Gastrocnemius medialis (tissue), 4 donors: ENCODE measurements around the gene THAP2. TPM values are rescaled to one million over a fixed set of nuclear protein-coding genes. Genes with fewer than 3 reads are reported as not detected.

ENCODE experiments used
- ATAC-seq, 2 donors: fragments of 150-250 bp; one replicate each; pipeline ENCODE4 v1.9.1; 2016
- DNase-seq, 2 donors: peaks; one replicate each; pipeline ENCODE4 v3.0.0-alpha.2; 2019
- H3K27ac ChIP-seq, 4 donors: fragments of 200-600 bp; sonication (generic); 1 replicate in 1 of 4; 2 replicates in 3 of 4; pipeline ENCODE4 v1.5.1; 2016 to 2018; ENCODE audit warnings: mild to moderate bottlenecking in 2 of 4, moderate library complexity in 1 of 4
- H3K27me3 ChIP-seq, 3 donors: fragments of 200-600 bp; sonication (generic) in 2 of 3; 1 replicate in 1 of 3; 2 replicates in 2 of 3; pipeline versions ENCODE4 v1.5.1 to v1.6.0; 2016 to 2019; ENCODE audit warnings: mild to moderate bottlenecking in 1 of 3, moderate library complexity in 1 of 3
- H3K36me3 ChIP-seq, 2 donors: fragments of 200-600 bp; sonication (generic) in 1 of 2; one replicate each; pipeline ENCODE4 v1.5.1; 2017 to 2018
- H3K4me1 ChIP-seq, 2 donors: fragments of 200-600 bp; sonication (generic) in 1 of 2; one replicate each; pipeline ENCODE4 v1.5.1; 2016 to 2017; ENCODE audit warnings: mild to moderate bottlenecking in 2 of 2
- H3K4me3 ChIP-seq, 4 donors: fragments of 200-600 bp; sonication (generic) in 3 of 4; 1 replicate in 1 of 4; 2 replicates in 3 of 4; pipeline ENCODE4 v1.5.1; 2016 to 2019; ENCODE audit warnings: mild to moderate bottlenecking in 2 of 4
- H3K9me3 ChIP-seq, 3 donors: fragments of 200-600 bp; sonication (generic) in 2 of 3; 1 replicate in 1 of 3; 2 replicates in 2 of 3; pipeline ENCODE4 v1.5.1; 2016 to 2019
- POLR2A ChIP-seq, 2 donors: fragments of 450-650 bp; IDR thresholded peaks; one replicate each; pipeline ENCODE4 v1.6.1; 2017; ENCODE audit warnings: antibody characterized with exemption in 2 of 2, mild to moderate bottlenecking in 2 of 2, moderate library complexity in 2 of 2
- in situ Hi-C, 4 donors: fragments of 200-750 bp; cut with MboI; loops; one replicate each; pipeline versions ENCODE4 v1.15.0 to v1.8.0; 2017; ENCODE audit warnings: low sequenced_read_pairs in 4 of 4
- intact Hi-C: fragments of 100-400 bp; cut with DNase I; formaldehyde crosslinking; loops from one replicate; pipeline ENCODE4 v1.15.1; 2023; ENCODE audit warnings: low total_unique reads
- total RNA-seq, 4 donors: library from RNA; depleted of rRNA; stranded (reverse); fragments of >200 nt; gene quantifications; one replicate each; pipeline versions ENCODE4 v1.1.0 to v1.2.3, GENCODE V29; 2016
- TF ChIP-seq, protein P1 (sequence below), 5 experiments: fragments of 450-650 bp in 3 of 5; fragments of 200-600 bp in 2 of 5; sonication (generic) in 2 of 5; IDR thresholded peaks in 4 of 5; conservative IDR thresholded peaks in 1 of 5; 1 replicate in 4 of 5; 2 replicates in 1 of 5; pipeline ENCODE4 v1.5.1; 2016 to 2019; ENCODE audit warnings: antibody characterized with exemption in 5 of 5, mild to moderate bottlenecking in 3 of 5, moderate library complexity in 3 of 5

Gene THAP2
- total RNA-seq, 4 donors from 2014 or later = 0.93 to 6.6 (median 3.2) TPM

DNA sequence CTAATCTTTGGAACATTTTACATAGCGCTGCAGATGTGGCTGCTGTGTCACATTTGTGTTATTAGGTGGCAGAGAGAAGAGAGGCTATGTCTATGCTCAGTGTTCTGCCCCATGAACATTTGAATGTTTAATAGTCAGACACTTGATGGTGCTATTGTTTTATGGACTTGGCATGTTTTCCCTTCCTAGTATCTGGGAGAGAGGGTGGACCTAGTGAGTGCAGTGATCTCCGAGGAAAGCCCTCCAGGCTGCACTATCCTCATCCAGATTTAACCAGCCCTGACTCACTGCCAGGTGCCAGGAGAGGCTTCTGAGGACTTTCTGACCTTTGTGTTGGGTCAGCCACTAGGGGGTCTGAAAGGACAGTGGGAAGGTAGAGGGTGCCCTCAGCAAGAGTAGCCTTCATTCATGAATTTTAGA, 24.8 kb upstream of the THAP2 start:
- intact Hi-C loops (loop anchor here (5.0 to 10.0 kb wide), 2 partner anchors 222 to 425 kb away; no protein-coding TSS in a partner anchor), in situ Hi-C loops (loop anchor here in 2 of 4 donors (10.0 to 25.0 kb wide), 3 partner anchors 225 to 248 kb away; no protein-coding TSS in a partner anchor)
- ATAC-seq (no peak), DNase-seq (no peak)
- no peaks in the 10 kb centered on the region for H3K9me3 ChIP-seq
- no peak for TF ChIP-seq POLR2A (IDR thresholded peaks at IDR 0.05)
- TF ChIP-seq, protein P1, sequence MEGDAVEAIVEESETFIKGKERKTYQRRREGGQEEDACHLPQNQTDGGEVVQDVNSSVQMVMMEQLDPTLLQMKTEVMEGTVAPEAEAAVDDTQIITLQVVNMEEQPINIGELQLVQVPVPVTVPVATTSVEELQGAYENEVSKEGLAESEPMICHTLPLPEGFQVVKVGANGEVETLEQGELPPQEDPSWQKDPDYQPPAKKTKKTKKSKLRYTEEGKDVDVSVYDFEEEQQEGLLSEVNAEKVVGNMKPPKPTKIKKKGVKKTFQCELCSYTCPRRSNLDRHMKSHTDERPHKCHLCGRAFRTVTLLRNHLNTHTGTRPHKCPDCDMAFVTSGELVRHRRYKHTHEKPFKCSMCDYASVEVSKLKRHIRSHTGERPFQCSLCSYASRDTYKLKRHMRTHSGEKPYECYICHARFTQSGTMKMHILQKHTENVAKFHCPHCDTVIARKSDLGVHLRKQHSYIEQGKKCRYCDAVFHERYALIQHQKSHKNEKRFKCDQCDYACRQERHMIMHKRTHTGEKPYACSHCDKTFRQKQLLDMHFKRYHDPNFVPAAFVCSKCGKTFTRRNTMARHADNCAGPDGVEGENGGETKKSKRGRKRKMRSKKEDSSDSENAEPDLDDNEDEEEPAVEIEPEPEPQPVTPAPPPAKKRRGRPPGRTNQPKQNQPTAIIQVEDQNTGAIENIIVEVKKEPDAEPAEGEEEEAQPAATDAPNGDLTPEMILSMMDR (IDR thresholded peaks at IDR 0.05 in 4 of 5, conservative IDR thresholded peaks at IDR 0.05 in 1 of 5) = no peak
- H3K4me3 ChIP-seq = no peak overlapping the region
- H3K36me3 ChIP-seq = peaks cover 0 to 87% of the 10 kb centered on the region in 2 donors
- no peaks in the 10 kb centered on the region for H3K27me3 ChIP-seq
- H3K27ac ChIP-seq = no peak overlapping the region
- H3K4me1 ChIP-seq = no peaks in the 10 kb centered on the region

DNA sequence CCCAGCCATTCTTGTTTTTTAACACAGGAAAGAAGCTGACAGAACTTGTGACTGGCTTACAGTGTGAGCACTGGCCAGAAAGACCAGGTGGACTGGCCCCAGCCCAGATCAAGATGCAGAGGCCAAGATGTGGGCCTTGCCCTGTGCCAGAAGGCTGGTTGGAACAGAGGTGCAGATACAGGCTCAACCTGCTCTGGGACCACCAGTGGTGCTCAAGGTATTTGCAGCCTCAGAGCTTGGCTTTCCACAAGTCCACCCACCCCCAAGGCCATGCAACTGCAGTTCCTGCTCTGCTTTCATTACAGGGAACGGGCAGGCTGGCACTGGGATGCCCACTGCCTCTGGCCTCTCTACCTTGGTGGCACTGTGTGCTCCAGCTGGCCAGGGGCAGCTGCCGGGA, 23.8 kb upstream of the THAP2 start:
- intact Hi-C loops = no loop called here
- Histone ChIP-seq H3K4me3 (no peak overlapping the region), H3K27ac (no peak overlapping the region), H3K4me1 (no peaks in the 10 kb centered on the region), H3K36me3 (peaks cover 0 to 87% of the 10 kb centered on the region in 2 donors), H3K27me3 (no peaks in the 10 kb centered on the region), H3K9me3 (no peaks in the 10 kb centered on the region)
- TF ChIP-seq, protein P1 (IDR thresholded peaks at IDR 0.05 in 4 of 5, conservative IDR thresholded peaks at IDR 0.05 in 1 of 5) = no peak
- no peak for TF ChIP-seq POLR2A (IDR thresholded peaks at IDR 0.05)
- ATAC-seq (no peak), DNase-seq (no peak)
- in situ Hi-C loops = loop anchor here in 2 of 4 donors (10.0 to 25.0 kb wide), 3 partner anchors 226 to 247 kb away; no protein-coding TSS in a partner anchor

- no peak overlapping the region for H3K4me3 ChIP-seq
- peaks cover 0 to 86% of the 10 kb centered on the region in 2 donors for H3K36me3 ChIP-seq
- in situ Hi-C loops = loop anchor here in 2 of 4 donors (10.0 to 25.0 kb wide), 3 partner anchors 227 to 246 kb away; no protein-coding TSS in a partner anchor
Measured at GRCh38 chr12:71641390-71641789, 22.7 kb upstream of the THAP2 start.

DNA sequence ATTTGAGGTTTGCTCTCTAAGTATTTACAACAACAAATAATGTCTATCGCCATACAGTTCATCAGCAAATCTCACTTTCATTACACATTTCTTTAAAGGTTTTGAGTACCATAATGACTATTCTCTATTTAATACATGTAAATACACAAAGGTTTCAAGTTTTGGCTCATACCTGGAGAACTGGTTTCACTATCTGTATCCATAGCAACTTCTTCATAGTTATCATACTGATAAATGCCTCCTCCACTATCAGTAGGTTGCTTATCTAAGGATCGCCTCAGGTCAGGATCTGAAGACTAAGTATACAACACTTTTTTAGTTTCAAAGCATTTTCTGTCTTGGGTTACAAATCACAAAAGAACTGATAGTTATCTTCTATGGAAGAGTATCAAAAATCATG, 21.8 kb upstream of the THAP2 start:
- no peak for TF ChIP-seq POLR2A (IDR thresholded peaks at IDR 0.05)
- TF ChIP-seq, protein P1 (IDR thresholded peaks at IDR 0.05 in 4 of 5, conservative IDR thresholded peaks at IDR 0.05 in 1 of 5) = no peak
- Histone ChIP-seq H3K36me3 (peaks cover 0 to 87% of the 10 kb centered on the region in 2 donors), H3K9me3 (no peaks in the 10 kb centered on the region), H3K27ac (no peak overlapping the region), H3K4me1 (no peaks in the 10 kb centered on the region), H3K4me3 (no peak overlapping the region), H3K27me3 (no peaks in the 10 kb centered on the region)
- intact Hi-C loops (no loop called here), in situ Hi-C loops (loop anchor here in 2 of 4 donors (10.0 to 25.0 kb wide), 3 partner anchors 227 to 245 kb away; no protein-coding TSS in a partner anchor)
- no peak for ATAC-seq
- no peak for DNase-seq

More at GRCh38 chr12:71641390-71641789, 22.7 kb upstream of the THAP2 start:
- ATAC-seq = no peak
- no peak for DNase-seq
- H3K4me1 ChIP-seq = no peaks in the 10 kb centered on the region
- no peaks in the 10 kb centered on the region for H3K27me3 ChIP-seq
- no peak overlapping the region for H3K27ac ChIP-seq
- TF ChIP-seq, protein P1 (IDR thresholded peaks at IDR 0.05 in 4 of 5, conservative IDR thresholded peaks at IDR 0.05 in 1 of 5) = no peak
- TF ChIP-seq POLR2A (IDR thresholded peaks at IDR 0.05) = no peak
- no peaks in the 10 kb centered on the region for H3K9me3 ChIP-seq
- intact Hi-C loops = no loop called here
